HT1080 (cell line): ENCODE results near the gene S100P. TPM values are rescaled to one million over a fixed set of nuclear protein-coding genes. Genes with fewer than 3 reads are reported as not detected.

ENCODE experiments used
- DNase-seq: peaks from one replicate; pipeline ENCODE4 v3.0.0-alpha.2; 2015; ENCODE audit warnings: low read depth
- total RNA-seq: library from RNA; depleted of rRNA; stranded (reverse); fragments of >200 nt; shearing (Covaris generic); gene quantifications from 2 replicates; pipeline ENCODE4 v1.2.3, GENCODE V29; 2014

Gene S100P
- total RNA-seq, 1 experiment from 2014 or later = not detected

- DNase-seq = no peak
These were observed 2.3 kb downstream of the S100P start for GRCh38 chr4:6695660-6696610.

- no peak for DNase-seq
These were observed 2.9 kb downstream of the S100P start for GRCh38 chr4:6696611-6697010.

GRCh38 chr4:6697131-6697530, 3.5 kb downstream of the S100P start:
- DNase-seq = no peak

DNA sequence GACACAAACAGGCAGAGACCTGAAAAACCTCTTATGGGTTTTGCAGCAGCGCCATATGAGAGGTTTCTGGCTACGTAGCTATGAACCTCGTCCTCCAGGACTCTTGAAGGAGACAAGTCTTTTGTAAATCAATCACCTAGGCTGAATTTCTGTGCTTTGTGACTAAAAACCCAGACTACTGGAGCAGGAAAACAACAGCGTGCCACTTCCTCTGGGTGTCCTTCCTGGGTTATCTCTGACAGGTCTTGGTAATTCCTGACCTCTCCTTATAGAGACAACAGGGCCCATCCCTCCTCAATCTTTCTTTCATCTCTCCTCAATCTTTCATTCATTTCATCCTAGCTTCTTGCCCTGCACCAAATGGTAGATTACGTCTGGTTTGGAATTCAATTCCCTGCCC, 5.7 kb downstream of the S100P start:
- no peak for DNase-seq

DNA sequence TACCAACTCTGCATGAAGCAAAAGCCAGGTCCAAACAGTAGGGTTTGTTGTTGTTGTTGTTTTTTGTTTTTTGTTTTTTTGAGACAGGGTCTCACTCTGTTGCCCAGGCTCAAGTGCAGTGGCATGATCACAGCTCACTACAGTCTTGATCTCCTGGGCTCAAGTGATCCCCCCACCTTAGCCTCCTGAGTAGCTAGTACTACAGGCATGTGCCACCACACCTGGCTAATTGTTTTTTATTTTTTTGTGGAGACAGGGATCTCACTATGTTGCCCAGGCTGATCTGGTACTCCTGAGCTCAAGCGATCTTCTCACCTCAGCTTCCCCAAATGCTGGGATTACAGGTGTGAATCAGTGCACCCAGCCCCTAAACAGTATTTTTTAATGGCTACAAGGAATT, 6.2 kb downstream of the S100P start:
- no peak for DNase-seq

DNA sequence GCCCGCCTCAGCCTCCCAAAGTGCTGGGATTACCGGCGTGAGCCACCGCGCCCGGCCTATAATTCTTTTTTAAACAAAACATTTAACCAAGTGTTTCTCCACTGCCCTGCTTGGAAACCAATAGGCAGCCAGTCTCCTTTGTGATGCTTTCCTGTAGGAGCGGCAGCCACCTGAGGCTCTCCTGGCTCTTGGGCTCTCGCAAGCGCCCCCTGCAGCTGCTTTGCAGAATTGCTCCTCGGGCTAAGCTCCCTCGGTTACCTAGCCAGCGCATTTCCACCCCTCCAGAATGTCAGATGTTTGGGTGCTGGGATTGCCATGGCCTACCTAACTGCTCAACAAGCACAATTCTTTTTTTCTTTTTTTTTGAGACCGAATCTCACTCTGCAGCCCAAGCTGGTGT, 7.7 kb downstream of the S100P start:
- no peak for DNase-seq

GRCh38 chr4:6702761-6703160, 9.1 kb downstream of the S100P start:
- DNase-seq = no peak

DNA sequence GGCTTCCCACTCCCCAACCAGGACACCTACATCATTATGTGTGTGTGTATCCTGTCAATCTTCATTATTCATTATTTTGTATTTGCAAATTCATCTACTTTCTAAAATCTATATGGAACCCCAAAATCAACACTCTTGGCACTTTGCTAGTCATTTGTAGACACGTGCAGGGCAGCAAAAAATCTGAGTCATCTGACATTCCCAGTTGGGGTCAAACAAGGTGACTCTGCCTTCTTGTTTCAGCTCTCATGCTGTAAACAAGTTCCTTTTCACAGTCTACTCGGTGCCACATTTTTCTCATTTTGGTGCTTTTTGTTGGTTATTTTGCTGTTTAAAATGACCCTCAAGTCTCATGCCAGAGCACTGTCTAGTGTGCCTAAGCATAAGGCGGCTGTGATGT, 10.1 kb downstream of the S100P start:
- no peak for DNase-seq

DNA sequence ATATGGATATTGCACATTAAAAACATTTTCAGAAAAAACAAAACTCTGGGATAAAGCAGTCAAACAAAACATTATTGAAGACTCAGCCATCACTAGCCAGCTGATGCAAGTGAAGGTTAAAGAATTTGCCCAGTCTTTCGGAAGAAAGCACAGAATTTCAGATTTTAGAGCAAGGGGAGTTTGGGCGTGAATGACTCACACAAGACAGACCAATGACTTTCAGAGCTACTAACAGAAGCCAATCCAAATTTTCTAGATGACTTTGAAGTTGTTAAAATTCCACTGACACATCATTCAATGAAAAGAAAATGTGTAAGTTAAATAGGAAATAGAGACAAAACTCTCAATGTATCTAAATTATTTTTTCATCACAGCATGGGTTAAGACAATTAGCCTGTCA, 12.0 kb downstream of the S100P start:
- no peak for DNase-seq

DNA sequence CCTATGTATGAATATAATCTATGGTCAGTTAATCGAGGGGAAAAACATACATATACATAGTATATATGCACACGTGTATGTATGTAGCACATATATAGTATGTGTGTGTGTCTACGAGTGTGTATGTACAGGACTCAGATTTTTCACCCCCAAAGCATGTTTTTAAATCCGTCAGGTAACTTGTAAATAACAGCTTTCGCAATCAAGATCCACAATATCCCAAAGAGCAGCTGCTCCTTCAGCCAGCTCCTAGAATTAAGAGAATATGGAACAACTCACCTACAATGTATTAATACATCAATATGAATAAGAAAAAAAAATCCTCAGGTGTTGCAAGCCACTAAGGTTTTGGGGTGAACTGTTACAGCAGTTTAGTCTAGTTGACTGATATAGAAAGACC, 12.5 kb downstream of the S100P start:
- DNase-seq = no peak

DNA sequence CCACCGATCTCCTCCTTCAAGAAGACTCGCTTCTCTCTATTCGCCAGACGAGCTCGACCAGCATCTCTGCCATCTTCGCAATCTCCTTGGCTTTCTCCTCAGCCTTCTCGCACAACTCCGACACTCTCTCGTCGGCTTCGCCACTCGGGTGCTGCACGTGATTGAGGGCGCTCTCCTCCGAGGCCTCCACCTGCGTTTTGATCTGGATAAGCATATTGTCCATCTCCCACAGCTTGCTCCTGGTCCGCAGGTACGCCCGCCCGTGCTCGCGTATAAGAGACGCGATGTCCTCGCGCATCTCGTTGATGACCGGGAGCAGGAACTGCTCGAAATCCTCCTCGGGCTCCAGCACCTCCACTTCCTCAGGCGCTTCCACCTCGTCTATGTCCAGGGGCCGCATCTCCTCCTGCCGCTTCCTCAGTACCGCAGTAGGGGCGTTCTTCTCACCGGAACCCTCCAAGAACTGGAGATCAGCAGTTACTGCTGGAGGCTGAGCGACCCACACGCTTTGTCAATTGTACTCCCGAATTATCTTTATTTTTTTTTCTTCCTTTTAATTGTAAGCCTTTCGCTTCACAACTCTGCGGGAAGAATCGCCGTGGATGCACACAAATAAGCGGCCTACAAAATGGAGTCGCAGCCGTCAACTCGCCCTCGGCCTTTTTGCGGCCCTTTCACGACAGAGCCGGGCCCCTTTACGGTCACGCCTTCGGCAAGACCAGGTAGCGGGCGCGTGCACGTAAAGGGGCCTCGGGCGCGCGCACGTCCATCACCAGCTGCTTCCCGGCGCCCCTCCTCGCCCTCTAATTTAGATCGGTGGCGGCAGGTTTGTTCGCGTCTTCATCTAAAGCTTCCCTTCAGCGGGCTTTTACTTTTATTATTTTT, 15.8 kb downstream of the S100P start, which contains the start of gene MRFAP1L1:
MRFAP1L1 (minus strand) TSS at position 636 of the 885 bp plus-strand sequence; CDS start at position 400, 236 bp downstream.
- DNase-seq = peak; percentile 92

DNA sequence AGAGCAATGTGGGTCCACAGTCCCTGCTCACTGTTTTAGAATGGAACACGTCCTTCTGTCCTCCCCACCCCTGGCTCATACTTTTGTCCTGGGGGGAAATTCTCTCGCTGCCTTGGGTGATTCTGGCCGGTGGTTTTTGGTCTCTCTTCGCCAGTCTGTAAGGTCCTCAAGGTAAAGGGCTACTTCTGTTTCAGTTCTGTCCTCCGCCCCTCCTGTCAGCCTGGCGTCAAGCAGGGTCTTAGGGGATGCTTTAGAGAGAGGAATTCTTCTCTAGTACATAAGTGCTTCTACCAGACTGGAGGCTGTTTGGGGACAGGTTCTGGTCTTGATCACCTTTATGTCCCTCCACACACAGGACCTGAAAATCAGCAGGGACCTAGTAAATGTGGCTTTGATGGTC, 16.6 kb downstream of the S100P start:
- DNase-seq = no peak

- DNase-seq = no peak
These were observed 17.3 kb downstream of the S100P start for GRCh38 chr4:6710996-6711395.

GRCh38 chr4:6714954-6715353, 21.3 kb downstream of the S100P start:
- no peak for DNase-seq

GRCh38 chr4:6715704-6716017, 22.0 kb downstream of the S100P start:
- no peak for DNase-seq

GRCh38 chr4:6716018-6716911, 22.6 kb downstream of the S100P start, which contains the start of gene BLOC1S4:
Gene BLOC1S4 (plus strand): TSS chr4:6716174. CDS start chr4:6716210, 36 bp downstream.
- DNase-seq = peak; percentile 86

- DNase-seq = no peak
These were observed 23.4 kb downstream of the S100P start for GRCh38 chr4:6716958-6717655.

GRCh38 chr4:6718932-6719610, 25.4 kb downstream of the S100P start:
- no peak for DNase-seq

- no peak for DNase-seq
These were observed 26.0 kb downstream of the S100P start for GRCh38 chr4:6719611-6720179.
